HFF-Myc (cell line): Measurements from ENCODE around the gene WAS.
"Not testable (repeated sequence)": the region's sequence is repeated elsewhere in the genome, so short reads cannot be mapped to it uniquely, and the experiment has no call there.

Experiments
- DNase-seq: peaks from one replicate; pipeline ENCODE4 v3.0.0-alpha.2; 2011; ENCODE audit warnings: low read depth; ENCODE audit errors: extremely low read depth
- H3K4me3 ChIP-seq: replicated peaks from 2 replicates; pipeline ENCODE4 v1.5.1; 2011; ENCODE audit warnings: low read depth, mild to moderate bottlenecking, control low read depth, low read length
- TF ChIP-seq, protein P1 (sequence below): IDR thresholded peaks from 2 replicates; pipeline ENCODE4 v1.5.1; 2012; ENCODE audit warnings: mild to moderate bottlenecking, low read depth, low read length, control low read depth; ENCODE audit errors: missing control alignments

The WAS gene

DNA sequence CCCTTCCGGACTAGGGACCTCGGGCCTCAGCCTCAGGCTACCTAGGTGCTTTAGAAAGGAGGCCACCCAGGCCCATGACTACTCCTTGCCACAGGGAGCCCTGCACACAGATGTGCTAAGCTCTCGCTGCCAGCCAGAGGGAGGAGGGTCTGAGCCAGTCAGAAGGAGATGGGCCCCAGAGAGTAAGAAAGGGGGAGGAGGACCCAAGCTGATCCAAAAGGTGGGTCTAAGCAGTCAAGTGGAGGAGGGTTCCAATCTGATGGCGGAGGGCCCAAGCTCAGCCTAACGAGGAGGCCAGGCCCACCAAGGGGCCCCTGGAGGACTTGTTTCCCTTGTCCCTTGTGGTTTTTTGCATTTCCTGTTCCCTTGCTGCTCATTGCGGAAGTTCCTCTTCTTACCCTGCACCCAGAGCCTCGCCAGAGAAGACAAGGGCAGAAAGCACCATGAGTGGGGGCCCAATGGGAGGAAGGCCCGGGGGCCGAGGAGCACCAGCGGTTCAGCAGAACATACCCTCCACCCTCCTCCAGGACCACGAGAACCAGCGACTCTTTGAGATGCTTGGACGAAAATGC, at the start of gene WAS:
WAS (plus strand) TSS at position 389 of the 572 bp plus-strand sequence; CDS start at position 444, 55 bp downstream.
- TF ChIP-seq, protein P1, sequence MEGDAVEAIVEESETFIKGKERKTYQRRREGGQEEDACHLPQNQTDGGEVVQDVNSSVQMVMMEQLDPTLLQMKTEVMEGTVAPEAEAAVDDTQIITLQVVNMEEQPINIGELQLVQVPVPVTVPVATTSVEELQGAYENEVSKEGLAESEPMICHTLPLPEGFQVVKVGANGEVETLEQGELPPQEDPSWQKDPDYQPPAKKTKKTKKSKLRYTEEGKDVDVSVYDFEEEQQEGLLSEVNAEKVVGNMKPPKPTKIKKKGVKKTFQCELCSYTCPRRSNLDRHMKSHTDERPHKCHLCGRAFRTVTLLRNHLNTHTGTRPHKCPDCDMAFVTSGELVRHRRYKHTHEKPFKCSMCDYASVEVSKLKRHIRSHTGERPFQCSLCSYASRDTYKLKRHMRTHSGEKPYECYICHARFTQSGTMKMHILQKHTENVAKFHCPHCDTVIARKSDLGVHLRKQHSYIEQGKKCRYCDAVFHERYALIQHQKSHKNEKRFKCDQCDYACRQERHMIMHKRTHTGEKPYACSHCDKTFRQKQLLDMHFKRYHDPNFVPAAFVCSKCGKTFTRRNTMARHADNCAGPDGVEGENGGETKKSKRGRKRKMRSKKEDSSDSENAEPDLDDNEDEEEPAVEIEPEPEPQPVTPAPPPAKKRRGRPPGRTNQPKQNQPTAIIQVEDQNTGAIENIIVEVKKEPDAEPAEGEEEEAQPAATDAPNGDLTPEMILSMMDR = no peak
- no peak within 1 kb of the TSS for H3K4me3 ChIP-seq
- DNase-seq = no peak

DNA sequence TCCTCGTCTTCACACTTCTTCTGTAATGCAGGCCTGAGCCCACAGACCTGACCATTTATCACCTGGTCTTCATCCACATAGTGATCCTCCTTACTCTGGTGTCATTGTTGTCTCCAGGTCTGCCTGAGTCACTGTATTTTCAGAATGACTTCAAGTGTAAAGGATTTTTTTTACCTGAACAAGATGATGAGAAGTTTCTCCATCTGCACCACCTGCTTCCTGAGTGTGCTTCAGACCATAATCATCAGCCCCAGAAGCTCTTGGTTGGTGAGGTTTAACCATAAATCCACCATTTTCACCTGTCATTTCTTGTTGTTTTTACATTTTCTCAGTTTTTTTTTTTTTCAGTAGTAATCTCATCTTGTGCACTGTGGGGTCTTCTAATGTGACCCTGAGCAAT, 47.3 kb upstream of the WAS start:
- DNase-seq = no peak
- no peak overlapping the region for H3K4me3 ChIP-seq
- TF ChIP-seq, protein P1 = no peak

DNA sequence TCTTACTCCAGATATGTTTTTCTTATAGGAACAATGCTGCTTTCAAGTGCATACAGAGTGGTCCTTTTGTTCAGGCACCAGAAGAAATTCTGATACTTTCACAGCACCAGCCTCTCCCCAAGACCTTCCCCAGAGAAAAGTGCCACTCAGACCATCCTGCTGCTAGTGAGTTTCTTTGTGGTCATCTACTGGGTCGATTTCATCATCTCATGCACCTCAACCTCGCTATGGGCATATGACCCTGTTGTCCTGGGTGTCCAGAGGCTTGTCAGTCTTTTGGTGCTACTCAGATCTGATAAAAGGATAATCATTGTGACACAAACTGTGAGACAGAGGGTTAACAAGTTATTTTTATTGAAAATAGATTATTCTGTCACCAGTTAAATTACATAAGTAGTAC, 46.8 kb upstream of the WAS start:
- H3K4me3 ChIP-seq = no peak overlapping the region
- TF ChIP-seq, protein P1 = no peak
- no peak for DNase-seq

DNA sequence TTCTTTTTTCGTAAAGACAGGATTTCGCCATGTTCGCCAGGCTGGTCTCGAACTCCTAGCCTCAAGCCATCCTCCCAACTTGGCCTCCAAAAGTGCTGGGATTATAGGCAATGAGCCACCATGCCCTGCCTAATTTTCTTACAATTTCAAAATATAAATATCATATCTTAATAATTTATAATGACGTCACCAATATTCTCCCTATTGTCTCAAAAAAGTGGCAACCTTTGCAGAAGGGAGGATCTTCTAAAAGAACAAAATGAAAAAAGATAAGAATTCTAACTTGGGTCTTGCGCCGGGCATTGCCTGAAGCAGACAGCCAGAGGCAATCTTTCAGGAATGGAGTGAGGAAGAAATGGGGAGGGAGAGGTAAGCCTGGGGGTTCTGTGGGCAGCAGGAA, 37.9 kb upstream of the WAS start:
- DNase-seq = no peak
- no peak overlapping the region for H3K4me3 ChIP-seq
- TF ChIP-seq, protein P1 = no peak

DNA sequence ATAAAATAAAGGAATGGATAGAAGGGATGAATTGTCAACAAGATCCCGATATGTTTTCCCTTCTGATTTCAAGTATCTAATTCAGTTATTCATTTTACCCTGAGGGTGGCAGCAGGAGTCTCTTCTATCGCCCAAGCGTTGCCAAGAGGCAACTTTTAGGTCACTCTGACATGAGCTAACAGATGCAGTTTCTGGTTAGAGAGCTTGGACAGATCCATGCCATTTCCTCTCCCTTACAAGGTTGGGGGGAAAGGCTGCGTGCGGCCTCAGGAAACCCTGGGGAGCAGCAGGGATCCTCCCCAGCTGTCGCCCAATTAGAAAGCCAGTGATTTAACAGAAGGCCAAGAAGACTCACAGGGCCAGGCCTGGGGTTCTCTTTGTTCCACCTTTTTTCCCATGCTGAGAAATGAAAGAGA, 35.3 kb upstream of the WAS start:
- DNase-seq = peak; percentile 9
- TF ChIP-seq, protein P1 = no peak
- no peak overlapping the region for H3K4me3 ChIP-seq

DNA sequence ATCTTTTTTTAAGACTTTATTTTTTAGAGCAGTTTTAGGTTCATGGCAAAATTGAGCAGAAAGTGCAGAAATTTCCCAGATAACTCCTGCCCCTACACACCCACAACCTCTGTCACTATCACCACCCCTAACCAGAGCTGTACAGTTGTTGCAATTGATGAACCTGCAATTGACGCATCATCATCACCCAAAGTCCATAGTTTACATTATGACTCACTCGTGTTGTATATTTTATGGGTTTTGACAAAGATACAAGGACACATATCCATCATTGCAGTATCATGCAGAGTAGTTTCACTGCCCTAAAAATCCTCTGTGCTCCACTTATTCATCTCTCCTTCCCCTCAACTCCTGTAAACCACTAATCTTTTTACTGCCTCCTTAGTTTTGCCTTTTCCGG, 34.5 kb upstream of the WAS start:
- no peak for DNase-seq

DNA sequence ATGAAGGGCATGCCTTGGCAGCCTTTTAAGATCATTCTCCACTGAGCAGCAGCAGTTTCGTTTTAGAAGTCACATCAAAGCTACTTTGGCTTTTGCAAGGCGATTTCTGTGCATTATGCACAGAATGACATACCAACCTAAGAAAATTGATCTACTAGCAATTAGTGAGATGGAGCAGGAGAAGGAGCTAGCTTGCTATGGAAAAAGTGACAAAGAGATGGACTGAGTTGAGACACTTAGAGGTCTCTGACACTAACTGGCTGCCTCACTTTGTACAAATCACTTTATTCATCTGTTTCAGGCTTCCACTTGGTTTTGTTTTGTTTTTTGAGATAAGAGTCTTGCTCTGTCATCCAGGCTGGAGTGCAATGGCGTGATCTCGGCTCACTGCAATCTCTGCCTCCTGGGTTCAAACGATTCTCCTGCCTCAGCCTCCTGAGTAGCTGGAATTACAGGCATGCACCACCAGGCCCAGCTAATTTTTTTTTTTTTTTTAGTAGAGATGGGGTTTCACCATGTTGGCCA, 31.5 kb upstream of the WAS start:
- H3K4me3 ChIP-seq, DNase-seq: not testable (repeated sequence)

More for the DNA sequence above, 34.5 kb upstream of the WAS start:
- no peak overlapping the region for H3K4me3 ChIP-seq
- TF ChIP-seq, protein P1 = no peak

DNA sequence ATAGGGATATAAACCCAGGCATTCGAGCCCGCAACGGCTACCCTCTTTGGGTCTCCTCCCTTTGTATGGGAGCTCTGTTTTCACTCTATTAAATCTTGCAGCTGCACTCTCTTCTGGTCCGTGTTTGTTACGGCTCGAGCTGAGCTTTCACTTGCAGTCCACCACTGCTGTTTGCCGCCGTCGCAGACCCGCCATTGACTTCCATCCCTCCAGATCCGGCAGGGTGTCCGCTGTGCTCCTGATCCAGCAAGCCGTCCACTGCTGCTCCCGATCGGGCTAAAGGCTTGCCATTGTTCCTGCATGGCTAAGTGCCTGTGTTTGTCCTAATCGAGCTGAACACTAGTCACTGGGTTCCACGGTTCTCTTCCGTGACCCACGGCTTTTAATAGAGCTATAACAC, 28.9 kb upstream of the WAS start:
- H3K4me3 ChIP-seq, DNase-seq: not testable (repeated sequence)

DNA sequence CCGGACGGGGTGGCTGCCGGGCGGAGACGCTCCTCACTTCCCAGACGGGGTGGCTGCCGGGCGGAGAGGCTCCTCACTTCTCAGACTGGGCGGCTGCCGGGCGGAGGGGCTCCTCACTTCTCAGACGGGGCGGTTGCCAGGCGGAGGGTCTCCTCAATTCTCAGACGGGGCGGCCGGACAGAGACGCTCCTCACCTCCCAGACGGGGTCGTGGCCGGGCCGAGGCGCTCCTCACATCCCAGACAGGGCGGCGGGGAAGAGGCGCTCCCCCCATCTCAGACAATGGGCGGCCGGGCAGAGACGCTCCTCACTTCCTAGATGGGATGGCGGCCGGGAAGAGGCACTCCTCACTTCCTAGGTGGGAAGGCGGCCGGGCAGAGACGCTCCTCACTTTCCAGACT, 23.9 kb upstream of the WAS start:
- H3K4me3 ChIP-seq, DNase-seq: not testable (repeated sequence)
